ENCODE measurements around the gene NCOA1.

- TF ChIP-seq CTCF (IDR thresholded peaks at IDR 0.05) (no peak), POLR2AphosphoS5 (IDR thresholded peaks at IDR 0.05; ENCODE audit: insufficient read depth in 1 of 2, low read depth in 1 of 2) (no peak)
These were observed 3.4 kb downstream of the NCOA1 start for GRCh38 chr2:24494410-24494809.

All from vagina (tissue), 2 donors.